Measurements from ENCODE around the gene MTCL1.

Gene MTCL1

GRCh38 chr18:8793445-8794155 lies 88.2 kb downstream of the MTCL1 start:
- DNase-seq (ENCODE audit: low read depth in 2 of 2), result no peak

GRCh38 chr18:8794156-8794933 lies 89.0 kb downstream of the MTCL1 start:
- DNase-seq (ENCODE audit: low read depth in 2 of 2), result no peak

DNA sequence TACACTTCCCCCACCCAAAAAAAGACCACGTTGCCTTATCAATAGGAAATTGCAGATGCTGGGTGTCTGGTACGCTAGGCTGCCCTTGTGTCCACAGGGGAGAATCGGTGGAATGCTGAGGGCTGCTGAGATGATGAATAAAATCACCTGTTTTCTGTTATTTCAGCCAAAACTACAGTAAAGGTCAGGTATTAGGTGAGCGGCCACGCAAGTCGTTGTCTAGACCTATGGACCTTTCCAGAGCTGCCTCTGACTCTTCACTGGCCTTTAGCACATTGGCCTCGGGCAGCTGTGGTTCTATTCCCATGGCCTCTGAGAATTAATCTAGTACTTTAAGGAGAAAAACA lies 89.6 kb downstream of the MTCL1 start:
- DNase-seq (ENCODE audit: low read depth in 2 of 2), result no peak

DNA sequence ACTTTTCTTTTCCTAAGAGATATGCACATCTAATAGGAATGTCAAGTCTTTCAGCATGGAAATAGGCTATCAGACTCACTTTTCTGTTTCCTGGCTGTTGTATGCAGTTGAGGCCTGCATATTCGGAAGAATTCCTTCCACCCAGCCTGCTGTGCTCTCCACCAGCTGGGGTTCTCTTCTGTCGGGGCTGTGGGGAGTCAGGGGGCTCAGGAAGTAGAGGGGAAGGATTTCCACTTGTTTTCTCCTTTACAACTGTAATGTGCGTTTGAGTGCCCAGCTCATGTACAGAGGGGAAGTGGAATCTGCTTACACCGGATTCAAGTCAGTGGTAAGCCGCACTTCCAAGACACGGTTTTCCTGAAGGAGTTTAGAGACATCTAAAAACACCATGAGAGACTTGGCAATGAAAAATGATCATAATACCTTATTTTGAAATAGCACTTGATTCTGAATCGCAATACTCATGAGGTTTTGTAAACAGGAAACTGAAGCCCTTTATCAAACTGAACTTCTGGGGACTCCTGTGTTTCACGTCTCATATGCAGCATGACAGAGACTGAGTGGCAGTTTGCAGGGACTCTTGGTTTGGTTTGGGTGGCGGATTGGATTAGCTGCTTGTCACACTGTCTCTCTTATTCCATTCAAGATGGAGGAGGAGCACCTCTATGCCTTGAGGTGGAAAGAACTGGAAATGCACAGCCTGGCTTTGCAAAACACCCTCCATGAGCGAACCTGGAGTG lies 90.4 kb downstream of the MTCL1 start:
- no peak for DNase-seq (ENCODE audit: low read depth in 2 of 2)

GRCh38 chr18:8797206-8797605 lies 91.8 kb downstream of the MTCL1 start:
- no peak for DNase-seq (ENCODE audit: low read depth in 2 of 2)

DNA sequence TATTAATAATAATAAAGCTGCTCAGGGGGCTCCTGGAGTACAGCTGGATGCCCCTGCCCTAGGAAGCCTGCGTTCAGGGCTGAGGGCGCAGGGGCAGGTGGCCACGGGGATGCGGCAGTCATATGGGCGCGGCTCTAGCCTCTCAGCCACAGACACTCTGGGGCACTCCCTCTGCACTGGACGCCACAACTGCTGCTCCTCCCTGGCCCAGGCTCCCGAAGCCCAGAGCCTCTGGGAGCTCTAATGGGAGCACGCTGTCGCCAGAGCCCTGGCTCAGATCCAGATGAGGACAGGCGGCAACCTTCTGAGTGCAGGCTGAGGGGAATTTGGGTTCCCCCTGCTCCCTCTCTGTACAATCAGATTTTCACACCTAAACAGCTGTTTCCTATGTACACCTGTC lies 93.6 kb downstream of the MTCL1 start:
- DNase-seq (ENCODE audit: low read depth in 2 of 2), result no peak

- no peak for DNase-seq (ENCODE audit: low read depth in 2 of 2)
Observed at GRCh38 chr18:8799596-8800441, 94.5 kb downstream of the MTCL1 start.

- DNase-seq (ENCODE audit: low read depth in 2 of 2), result no peak
Observed at GRCh38 chr18:8800445-8800844, 95.1 kb downstream of the MTCL1 start.

DNA sequence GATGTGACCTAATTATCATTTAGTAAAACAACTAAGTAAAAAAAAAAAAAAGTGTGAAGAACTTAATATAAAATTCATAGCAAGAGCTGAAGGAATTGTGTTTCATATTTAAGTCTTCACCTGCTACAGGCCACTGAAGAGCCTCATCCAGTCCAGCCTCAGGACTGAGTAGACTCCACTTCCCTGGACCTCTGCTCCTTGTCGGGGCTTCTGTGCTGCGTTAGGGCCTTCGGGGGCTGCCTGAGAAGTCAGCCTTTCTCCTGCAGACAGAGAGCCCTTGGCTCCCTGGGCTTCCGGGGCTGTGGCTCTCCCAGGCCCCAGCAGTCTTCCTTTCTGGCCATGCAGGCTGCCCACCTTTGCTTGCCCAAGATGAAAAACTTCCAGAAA lies 95.5 kb downstream of the MTCL1 start:
- DNase-seq (ENCODE audit: low read depth in 2 of 2), result no peak

DNA sequence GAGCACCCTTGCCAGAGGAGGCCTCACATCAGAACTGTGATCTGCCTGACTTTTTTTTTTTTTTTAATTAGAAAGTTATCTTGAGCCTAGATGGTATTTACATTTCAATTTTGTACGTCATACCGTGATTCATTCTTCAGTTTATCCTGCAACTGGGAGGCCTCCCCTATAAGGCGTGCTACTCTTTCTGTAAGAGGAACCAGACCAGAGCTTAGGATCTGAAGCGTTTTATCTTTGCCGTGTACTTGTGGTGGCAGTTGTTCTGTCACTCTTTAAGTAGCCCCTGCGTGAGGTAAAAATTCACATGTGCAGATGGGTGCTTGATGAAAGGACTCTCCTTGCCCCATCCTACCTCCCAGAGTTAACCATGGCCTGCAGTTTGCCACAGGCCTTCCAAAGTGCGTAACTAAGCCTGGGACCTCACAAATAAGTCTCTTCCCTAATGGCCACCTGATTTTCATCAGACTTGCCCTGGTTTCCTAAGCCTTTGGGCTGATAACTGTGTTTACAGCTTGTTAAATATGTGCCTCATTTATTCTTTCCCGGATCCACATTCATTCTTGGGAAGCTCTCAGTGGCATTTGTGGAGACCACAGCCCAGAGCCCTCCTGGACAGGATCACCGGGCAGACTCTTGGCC lies 96.0 kb downstream of the MTCL1 start:
- no peak for DNase-seq (ENCODE audit: low read depth in 2 of 2)

GRCh38 chr18:8802017-8802672 lies 96.8 kb downstream of the MTCL1 start:
- DNase-seq (ENCODE audit: low read depth in 2 of 2), result no peak

DNA sequence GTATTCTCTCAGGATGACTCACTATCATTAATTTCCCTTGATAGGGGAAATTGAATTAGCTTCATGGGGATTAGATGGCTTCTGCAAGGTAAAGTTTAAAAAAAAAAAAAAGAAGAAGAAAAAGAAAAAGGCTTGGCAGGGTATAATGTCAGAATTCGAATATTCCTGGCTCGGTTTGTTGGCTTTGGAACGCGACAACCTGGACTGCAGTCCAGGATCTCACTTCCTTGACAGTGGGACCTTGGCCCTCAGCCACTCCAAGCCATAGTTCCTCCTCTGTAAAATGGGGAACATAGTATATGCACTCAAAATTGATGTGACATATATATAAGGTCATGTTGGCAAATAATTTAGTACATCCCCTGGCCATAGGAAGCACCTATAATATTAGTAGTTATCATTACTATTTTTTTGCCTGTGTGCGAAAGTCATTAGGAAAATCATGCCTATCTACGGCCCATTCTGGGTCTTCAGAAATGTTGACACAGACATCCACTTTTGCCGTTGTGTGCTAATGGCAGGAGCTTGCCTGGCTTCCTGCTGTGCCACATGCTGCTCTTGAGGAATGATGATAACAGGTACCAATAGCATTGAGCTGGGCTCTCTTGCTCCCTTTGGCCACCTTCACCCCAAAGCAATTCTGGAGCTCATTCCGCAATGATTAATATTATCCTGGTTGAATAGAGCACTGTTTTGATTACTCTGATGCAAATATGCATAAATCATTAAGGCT lies 97.9 kb downstream of the MTCL1 start:
- DNase-seq (ENCODE audit: low read depth in 2 of 2), result no peak

DNA sequence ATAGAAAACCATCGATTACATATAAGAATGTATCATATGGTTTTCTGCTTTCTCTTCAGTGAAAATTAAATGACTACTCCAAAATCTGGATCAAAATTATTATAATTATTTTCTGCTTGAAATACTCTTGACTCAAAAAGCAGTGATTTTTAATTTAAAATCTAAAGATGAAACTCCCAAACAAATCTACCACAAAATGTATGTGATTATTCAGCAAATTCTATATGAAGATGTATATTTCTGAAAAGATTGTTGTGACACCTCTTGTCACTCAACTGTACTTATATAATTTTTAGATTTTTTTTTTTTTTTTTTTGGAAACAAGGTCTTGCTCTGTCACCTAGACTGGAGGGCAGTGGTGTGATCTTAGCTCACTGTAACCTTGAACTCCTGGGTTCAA lies 98.6 kb downstream of the MTCL1 start:
- DNase-seq (ENCODE audit: low read depth in 2 of 2), result no peak

GRCh38 chr18:8805552-8805951 lies 100.2 kb downstream of the MTCL1 start:
- DNase-seq (ENCODE audit: low read depth in 2 of 2), result no peak

DNA sequence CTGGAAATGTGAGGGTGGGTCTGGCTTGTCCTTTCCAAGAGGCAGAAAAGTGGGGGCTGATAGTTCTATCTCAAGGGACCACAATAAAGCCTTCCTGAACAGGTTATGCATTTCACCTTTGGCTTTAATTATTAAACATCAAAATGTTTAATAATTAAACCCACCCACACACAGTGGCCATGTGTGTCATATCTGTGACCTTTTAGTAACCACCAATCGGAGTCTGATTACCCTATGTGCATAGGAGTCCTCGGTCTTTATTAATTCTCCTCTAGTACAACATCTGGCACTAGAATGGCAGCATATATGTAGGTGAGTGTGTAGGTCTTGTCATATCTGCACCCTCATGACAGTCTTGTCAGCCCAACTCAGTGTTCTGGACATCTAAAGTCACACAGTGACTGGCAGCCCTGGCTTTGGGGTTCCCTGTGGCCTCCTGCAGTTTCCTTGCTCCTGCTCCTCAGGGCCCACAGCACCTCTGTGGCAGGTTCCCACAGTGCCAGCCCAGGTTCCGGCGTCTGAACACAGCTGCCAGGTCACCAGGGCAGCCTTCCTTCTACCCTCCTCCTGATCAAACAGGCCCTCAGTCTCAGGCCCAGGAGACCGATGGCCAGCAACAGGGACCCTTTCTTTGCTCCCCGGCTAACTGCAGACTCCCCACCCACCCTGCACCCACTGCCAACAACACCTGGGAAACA lies 100.9 kb downstream of the MTCL1 start:
- DNase-seq (ENCODE audit: low read depth in 2 of 2), result no peak

GRCh38 chr18:8806798-8807487 lies 101.6 kb downstream of the MTCL1 start:
- DNase-seq (ENCODE audit: low read depth in 2 of 2), result no peak

DNA sequence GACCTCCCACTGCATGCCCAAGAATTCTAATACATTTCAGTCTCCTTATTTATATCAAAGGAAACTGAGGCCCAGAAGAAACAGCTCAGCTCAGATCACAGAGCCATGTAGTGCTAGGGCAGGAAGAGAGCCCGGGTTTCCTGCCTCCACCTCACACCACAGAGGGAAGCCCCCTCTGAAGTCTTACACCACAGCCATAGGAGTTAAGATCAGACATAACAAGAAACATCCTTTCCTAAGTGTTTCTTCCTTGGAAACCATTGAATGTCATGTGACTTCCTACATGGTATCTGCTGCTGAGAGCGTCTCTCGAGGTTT lies 102.1 kb downstream of the MTCL1 start:
- no peak for DNase-seq (ENCODE audit: low read depth in 2 of 2)

DNA sequence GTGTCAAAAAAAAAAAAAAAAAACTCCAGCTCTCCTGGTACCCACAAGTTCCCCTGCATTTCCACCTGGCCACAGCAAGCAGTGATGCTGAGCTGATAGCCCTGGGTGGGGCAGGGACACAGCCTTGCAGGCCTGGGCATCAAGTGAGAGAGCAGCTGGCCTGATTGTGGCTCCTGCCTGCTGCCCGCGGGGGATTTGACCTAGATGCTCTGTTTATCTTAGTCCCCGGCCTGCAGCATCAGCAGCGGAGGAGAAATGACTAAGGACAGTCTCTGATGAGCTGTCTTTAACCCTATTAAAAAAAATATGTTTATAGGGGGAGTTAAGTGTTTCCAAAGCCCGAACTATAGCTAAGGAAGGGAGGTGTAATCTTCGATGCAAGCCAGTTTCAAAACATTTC lies 102.6 kb downstream of the MTCL1 start:
- no peak for DNase-seq (ENCODE audit: low read depth in 2 of 2)

DNA sequence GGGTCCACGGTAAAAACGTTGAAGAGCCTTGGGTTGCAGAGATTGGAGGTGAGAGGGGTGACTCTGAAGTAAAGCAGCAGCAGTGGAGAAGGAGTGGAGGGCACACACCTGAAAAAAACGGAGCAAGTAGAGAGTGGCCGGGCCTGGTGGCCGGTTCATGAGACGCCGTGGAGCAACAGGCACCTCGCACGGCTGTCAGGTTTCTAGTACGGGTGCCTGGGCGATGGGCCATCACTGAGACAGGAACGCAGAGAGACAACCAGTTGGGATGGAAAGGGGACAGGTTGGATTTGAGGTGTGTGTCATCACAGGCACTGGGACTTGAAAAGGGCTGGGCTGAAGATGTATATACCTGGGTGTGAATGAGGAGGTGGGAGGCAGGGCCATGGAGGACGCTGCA lies 104.2 kb downstream of the MTCL1 start:
- no peak for DNase-seq (ENCODE audit: low read depth in 2 of 2)
